Choroid plexus epithelial cell (primary cell): Measurements from ENCODE around the gene MEAF6.

ENCODE experiments used
- DNase-seq: peaks from one replicate; pipeline ENCODE4 v3.0.0-alpha.2; 2010; ENCODE audit warnings: low read depth
- H3K4me3 ChIP-seq: 2 replicates; pipeline ENCODE4 v1.5.1; 2011; ENCODE audit warnings: low read depth, mild to moderate bottlenecking, control low read depth, low read length, moderate library complexity
- TF ChIP-seq, protein P1 (sequence below): conservative IDR thresholded peaks from 2 replicates; pipeline ENCODE4 v1.5.1; 2011; ENCODE audit warnings: low read depth, mild to moderate bottlenecking, control low read depth, inconsistent platforms, low read length, moderate library complexity

Gene MEAF6

DNA sequence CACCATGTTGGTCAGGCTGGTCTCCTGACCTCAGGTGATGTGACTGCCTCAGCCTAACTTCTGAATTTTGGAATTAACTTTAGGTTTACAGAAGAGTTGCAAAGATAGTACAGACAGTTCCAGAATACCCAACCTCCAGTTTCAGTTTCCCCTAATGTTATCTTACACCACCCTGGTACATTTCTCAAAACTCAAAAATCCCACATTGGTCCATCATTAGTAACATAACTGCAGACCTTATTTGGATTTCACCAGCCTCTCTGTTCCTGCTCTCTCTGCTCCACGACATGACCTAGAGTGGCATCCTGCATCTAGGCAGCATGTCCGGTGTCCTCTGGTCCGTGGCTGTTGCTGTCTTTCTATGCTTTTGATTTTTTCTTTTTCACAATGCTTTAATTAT lies 45.2 kb downstream of the MEAF6 start:
- DNase-seq, result no peak
- H3K4me3 ChIP-seq, result no peak overlapping the region
- TF ChIP-seq, protein P1, sequence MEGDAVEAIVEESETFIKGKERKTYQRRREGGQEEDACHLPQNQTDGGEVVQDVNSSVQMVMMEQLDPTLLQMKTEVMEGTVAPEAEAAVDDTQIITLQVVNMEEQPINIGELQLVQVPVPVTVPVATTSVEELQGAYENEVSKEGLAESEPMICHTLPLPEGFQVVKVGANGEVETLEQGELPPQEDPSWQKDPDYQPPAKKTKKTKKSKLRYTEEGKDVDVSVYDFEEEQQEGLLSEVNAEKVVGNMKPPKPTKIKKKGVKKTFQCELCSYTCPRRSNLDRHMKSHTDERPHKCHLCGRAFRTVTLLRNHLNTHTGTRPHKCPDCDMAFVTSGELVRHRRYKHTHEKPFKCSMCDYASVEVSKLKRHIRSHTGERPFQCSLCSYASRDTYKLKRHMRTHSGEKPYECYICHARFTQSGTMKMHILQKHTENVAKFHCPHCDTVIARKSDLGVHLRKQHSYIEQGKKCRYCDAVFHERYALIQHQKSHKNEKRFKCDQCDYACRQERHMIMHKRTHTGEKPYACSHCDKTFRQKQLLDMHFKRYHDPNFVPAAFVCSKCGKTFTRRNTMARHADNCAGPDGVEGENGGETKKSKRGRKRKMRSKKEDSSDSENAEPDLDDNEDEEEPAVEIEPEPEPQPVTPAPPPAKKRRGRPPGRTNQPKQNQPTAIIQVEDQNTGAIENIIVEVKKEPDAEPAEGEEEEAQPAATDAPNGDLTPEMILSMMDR, result no peak

DNA sequence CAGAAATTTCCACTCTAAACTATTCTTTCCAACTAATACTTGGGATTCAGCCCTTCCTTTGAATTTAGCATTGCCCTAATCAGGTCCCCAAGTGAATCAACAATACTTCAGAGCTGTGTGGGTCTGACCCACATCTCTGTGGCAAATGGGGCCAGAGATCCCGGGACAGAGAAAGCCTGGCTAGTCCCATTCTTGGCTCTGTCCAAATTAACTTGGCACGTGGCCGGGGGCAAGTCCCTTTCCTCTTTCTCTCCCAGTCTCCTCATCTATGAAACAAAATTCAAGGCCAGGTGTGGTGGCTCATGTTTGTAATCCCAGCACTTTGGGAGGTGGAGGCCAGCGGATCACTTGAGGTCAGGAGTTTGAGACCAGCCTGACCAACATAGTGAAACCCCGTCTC lies 46.5 kb downstream of the MEAF6 start:
- H3K4me3 ChIP-seq, result no peak overlapping the region
- TF ChIP-seq, protein P1, result no peak
- DNase-seq, result no peak

DNA sequence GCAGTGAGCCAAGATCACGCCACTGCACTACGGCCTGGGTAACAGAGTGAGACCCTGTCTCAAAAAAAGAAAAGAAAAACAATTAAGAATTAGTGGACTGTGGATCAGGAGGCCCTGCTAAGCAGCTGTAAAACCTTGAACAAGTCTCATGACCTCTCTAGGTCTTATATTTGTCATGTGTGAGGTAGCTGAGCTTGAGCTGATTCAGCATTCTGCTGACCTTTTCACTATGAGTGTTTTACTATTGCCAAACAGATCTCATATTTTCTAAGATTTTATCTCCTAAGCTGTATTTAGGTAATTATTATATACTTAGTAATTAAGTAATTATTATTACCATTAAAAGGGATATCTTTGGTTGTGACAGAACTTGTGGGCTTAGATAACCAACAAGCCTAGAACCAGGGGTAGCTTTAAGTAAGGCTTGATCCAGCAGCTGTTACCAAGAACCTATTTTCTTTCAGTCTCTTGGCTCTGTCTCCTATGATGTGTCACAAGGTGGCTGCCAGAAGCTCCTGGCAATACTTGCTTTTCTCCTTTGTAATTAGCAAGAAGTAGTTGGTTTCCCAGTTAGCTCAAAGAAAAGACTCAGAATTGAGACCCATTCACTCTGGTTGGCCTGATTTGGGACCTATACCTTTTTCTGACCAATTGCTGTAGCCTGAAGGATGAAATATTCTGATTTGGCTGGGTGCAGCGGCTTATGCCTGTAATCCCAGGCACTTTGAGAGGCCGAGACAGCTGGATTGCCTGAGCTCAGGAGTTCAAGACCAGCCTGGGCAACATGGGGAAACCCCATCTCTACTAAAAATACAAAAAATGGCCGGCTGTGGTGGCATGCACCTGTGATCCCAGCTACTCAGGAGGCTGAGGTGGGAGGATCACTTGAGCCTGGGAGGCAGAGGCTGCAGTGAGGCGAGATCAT lies 48.7 kb downstream of the MEAF6 start:
- peak; percentile 80 for DNase-seq
- TF ChIP-seq, protein P1, result no peak
- no peak overlapping the region for H3K4me3 ChIP-seq

DNA sequence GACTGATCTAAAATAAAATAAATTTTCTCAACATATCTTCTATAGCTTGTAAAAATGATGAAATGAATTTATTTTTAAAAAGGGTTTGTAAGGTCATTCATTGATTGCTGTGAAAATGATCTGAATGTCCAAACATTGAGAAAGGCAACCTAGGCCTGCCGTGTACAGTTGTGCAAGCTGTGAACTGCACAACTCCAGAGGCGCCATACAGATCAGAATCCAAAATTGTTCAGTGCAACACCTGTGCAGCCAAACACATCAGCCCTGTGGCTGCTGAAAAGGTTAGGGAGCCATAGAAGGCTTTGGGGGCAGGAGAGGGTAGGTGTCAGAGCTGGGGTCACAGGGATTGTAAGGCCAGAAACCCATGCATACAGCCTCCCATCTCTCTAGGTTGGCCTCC lies 50.1 kb downstream of the MEAF6 start:
- TF ChIP-seq, protein P1, result no peak
- no peak for DNase-seq

DNA sequence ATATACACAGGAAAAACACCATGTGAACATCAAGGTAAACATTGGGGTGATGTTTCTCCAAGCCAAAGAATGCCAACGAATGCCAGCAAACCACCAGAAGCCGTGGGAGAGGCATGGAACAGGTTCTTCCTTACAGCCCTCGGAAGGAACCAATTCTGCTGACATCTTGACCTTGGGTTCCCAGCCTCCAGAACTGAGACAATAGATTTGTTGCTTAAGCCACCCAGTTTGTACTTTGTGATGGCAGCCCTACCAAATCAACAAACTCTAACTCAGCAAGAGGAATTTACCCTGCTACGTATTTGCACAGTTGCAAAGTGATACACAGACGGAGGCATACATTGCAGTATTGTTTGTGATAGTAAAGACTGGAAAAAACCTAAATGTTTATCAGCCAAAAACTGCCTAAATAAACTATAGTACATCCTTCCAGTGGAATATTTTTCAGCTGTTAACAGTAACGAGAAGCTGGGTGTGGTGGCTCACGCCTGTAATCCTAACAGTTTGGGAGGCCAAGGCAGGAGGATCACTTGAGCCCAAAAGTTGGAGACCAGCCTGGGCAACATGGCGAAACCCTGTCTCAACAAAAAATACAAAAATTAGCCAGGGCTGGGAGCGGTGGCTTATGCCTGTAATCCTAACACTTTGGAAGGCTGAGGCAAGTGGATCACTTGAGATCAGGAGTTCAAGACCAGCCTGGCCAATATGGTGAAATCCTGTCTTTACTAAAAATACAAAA lies 52.7 kb downstream of the MEAF6 start:
- no peak overlapping the region for H3K4me3 ChIP-seq
- TF ChIP-seq, protein P1, result no peak
- DNase-seq, result no peak

More for the DNA sequence above, 50.1 kb downstream of the MEAF6 start:
- H3K4me3 ChIP-seq, result no peak overlapping the region

DNA sequence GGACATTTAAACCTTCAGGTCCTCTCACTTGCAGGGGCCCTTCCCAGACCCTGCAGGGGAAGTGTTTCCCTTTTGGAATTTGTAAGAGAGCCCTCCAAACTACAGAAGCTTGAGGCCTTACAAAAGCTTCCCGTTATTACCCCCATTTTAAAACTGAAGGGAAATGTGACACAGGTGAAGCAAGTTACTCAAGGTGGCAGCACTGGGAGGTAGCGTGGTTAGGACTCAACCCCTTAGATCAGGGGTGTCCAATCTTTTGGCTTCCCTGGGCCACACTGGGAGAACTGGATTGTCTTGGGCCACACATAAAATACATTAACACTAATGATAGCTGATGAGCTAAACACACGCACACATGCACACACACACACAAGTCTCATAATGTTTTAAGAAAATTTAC lies 56.0 kb downstream of the MEAF6 start:
- no peak overlapping the region for H3K4me3 ChIP-seq
- TF ChIP-seq, protein P1, result no peak
- DNase-seq, result no peak
